Activated T-cell treated with anti-CD3 and anti-CD28 coated beads for 24 hours (primary cell): ENCODE data around the gene LBX1.

ENCODE experiments used
- DNase-seq: peaks from one replicate; pipeline ENCODE4 v3.0.0-alpha.2; 2020; ENCODE audit warnings: low read depth

The LBX1 gene

DNA sequence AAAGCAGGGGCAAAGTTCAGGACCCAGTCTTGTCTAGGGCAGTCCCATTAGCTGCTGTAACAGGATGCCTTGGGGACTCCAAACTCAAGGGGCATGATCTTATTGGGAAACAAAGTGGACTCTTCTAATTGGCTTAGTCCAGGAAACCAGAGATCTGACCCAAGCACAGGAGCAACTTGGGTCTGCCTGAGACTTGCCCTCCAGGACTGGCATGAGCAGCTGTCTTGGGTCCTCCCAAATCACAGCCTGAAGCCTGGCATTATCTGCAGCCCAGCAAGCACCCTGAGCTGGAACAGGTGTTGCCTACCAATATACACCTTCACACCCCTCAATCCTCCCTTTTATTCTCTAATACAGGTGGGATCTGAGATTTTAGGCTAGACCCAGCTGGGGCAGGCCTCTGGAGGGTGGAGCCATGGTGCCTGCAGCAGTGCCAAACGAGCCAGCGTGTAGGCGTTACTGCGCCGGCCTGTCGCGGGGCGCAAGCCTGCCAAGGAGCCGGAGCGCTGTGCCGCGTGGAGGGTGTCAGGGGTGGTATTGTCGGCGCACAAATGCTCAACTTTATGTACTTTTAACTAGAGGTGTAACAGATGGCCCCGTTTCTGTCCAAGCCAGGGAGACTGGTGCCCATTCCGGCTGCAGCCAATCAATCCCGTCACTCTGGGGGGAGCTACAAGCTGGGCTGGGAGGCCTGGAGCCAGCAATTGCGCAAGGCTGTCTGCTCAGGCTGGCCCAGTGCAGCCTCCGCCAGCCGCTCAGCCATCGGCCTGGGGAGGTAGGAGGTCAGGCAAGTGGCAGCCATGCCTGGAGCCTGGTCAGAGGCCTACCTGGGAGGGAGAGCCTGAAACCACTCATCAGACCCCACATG is 12.8 kb upstream of the LBX1 start:
- DNase-seq = no peak

DNA sequence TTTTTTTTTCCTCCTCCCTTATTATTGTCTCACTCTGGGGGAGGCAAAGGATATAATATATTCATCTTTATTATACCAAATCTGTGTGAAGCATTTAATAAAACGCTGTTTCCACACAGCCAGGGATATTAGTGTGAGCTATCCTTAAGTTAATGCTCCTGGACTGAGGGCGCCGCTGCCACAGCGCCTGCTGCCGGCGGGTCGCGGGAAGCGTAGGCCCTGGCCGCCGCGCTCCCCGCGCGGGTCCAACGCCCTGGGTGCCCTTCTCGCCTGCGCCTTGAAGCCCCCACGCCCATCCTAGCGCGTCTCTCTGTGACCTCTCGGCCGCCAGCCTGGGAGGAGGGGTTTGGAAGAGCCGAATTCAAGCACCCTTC is 9.5 kb upstream of the LBX1 start:
- no peak for DNase-seq

DNA sequence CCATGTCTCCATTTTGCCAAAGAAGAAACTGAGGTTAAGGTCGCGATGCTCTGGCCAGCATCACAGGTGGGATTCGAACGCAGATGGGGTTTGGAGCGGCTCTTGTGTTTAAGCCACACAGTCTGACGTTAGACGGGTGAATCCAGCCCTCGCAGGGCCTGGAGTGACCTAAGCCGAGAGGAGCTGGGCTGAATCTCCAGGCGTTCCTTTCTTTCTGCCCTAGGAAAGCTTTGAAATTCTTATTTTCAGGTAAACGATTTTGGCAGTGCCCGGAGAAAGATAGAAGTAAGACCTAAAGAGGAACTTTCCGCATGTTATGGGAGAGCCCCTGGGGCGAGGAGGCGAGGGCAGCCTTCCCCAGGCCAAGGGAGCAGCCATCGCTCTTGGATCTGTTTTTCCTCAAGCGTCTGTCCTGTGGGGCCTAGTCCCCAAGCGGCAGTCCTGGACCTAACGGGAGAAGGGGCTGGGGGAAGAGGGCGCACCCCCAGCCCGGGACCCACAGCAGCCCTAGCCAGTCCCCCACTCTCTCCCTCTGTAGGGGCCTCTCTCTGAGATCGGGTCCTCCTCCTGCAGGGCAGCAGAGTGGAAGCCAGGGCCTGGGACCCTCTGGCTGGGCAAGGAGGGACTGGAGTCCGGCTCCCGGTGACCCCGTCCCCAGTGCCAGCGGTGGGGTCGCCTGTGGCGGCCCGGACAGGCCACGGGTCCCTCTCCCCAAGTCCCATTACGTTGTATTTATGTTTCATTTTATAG is 8.9 kb upstream of the LBX1 start:
- DNase-seq = no peak

DNA sequence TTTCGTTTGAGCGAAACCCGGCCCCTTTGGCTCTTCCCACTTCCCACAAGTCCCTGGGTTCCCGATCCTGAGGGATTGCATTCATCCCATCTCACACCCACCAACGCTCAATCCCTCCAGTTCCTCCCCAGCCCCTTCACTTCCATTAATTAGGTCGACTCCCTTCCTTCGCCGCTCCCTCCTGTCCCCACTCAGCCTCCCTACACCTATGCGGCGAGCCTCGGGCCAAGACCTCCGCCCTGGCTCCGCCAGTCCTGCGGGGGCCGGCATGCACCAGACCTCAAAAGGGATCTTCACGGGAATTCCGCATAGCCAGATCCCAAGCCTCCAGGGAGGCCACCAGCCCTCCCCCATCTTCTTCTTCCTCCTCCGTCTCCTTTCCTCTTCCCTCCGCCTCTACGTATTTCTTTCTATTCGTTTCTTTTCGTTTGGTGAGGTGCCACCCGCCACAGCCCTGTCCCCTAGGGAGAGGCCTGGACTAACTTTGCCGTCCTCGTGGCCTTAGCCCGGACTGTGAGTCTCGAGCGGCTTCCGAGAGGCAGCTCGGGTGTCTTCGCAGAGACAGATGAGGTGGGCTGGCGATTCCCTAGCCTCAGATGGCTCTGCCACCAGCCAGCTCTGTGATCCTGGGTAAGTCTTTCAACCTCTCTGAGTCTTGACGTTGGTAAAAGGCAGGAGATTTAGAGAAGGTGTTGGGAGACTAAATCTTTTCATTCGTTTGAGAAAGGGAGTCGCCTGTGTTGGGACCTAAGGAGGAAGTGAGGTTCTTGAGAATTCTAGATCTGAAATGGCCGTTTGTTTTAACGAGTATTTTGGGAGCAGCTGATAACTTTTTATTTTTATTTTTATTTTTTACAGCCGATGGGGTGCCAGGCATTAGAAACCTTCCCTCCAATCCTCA is 8.1 kb upstream of the LBX1 start:
- DNase-seq = no peak

DNA sequence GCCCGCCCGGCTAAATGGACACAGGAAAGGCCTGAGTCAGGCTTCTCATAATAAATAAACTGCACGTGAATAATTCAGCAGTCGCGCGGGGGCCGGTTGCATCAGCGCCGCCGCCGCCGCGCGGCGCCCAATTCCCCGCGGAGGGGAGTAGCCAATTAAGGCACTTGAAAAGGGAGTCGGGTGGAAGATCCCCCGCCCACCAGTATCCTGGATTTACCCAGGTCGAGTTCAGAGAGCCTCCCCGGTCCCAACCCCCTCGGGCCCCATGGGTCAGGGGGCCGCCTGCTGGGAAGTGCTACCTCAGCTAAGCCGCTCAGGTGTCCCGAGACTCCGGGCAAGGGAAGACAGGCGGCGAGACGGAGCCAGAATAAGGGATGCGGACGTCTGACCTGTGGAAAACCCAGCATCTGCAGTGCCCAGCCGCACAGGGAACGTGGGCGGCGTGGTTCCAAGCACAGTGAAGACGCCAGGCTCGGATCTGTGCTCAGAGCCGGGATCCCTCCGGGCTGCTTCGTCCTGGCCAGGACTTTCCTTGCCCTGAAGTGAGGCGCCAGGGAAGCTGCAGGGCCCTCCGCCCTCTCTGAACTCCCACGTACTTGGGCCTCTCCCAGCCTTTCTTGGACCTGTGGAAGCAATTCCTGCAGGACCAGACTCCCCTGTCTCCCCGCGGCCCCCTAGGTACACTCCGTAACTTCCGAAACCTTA is 7.3 kb upstream of the LBX1 start:
- DNase-seq = no peak

DNA sequence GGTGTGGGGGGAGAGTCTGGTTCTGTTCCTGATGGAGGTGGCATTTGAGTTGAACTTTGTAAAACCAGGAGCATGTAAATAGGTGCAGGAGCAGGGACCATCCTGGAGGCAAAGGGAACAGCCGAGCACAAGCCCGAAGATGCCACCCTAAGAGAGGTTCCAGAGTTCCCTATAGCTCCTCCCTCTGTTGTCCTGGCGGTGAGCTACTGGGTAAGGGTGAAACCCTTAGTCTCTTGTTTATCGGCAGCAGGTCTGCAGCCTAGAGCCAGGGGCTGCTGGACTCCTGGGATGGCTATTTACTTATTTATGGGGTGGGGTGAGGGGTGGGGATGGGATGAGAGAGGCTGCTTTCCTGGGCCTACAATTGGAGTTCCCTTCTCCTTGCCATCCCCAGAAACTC is 6.5 kb upstream of the LBX1 start:
- no peak for DNase-seq

DNA sequence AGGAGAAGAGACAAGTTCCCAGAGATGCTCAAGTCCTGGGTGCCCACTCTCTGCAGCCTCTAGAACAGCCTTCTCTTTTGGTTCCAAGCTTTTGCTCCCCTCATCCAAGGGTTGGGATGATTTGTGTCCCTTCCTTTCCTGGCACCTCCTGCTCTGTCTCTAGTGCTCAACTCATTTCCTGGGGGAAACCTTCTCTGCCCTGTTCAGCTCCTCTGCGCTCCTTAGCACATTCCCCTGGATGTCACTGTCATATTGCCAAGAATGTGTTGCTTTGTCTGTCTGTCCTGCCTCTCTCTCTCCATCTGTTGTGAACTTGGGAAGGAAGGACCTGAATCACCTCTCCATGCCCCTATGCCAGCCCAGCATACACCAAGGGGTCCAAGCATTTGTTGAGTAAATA is 5.1 kb upstream of the LBX1 start:
- DNase-seq = no peak

DNA sequence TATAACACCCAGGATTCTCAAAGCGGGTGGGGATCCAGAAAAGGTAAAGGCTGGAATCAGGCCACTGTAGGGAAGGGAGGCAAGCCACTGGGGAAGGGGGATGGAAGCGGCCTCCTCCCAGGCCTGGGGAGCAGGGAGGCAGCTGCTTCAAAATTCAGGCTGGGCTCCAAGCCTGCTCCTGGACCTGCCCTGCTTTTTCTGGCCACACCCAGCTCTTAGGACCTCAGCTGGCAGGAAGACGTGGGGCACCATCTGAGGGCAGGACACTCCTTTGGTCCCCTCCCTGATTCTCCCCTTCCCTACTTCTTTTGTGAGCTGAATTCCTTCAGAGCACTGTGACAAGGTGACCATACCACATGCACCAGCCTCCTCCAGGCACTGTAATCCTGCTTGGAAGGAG is 4.6 kb upstream of the LBX1 start:
- DNase-seq = no peak

DNA sequence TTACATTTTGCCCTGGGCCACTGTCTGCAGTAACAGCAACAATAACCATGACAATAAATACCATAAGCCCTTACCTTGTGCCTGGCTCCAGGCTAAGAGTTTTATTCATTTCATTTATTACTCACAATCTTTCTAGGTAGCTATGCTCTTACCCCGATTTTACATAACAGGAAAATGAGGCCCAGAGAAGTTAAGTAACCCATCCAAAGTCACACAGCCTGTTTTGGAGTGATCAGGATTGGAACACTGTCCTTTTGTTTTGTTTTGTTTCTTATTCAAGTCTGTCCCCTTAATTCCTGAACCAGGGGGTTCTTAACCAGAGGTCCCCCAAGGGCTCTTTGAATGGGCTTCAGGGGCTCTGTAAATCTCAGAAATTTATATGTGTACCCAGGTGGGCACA is 4.2 kb upstream of the LBX1 start:
- no peak for DNase-seq

DNA sequence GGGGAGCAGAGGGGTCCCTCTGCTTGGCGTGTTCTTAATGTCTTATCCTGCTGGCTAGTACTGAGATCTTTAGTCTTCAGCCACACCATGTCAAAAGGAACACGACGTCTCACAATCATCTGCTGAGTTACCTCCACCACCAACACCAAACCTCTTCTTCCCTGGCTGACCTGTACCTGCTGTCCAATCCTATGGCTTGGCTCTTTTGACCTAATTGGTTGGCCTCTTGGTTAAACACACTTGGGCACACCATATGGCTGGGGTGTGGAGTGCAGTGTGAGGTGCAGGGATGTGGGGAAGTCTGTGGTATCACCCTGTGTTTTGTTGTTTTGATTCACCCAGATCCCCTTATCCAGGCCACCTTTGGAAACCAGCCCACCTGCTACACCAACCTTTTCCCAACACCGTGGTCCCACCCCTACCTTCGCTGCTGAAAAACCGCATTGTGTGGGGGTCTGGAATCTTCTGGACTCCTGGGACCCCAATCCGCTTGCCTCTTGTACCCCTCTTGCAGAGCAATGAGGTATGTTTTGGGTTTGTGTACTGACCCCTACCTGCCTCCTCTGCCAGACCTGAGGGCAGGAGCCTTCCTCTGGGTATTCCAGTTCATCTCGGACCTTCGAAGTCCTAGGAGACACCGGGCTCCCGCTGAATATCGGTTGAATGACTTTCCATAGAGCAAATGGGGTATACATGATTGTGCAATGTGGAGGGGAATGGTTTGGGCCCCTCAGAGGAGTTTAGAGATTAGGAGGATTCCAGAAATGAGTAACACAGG is 2.8 kb upstream of the LBX1 start:
- DNase-seq = no peak

DNA sequence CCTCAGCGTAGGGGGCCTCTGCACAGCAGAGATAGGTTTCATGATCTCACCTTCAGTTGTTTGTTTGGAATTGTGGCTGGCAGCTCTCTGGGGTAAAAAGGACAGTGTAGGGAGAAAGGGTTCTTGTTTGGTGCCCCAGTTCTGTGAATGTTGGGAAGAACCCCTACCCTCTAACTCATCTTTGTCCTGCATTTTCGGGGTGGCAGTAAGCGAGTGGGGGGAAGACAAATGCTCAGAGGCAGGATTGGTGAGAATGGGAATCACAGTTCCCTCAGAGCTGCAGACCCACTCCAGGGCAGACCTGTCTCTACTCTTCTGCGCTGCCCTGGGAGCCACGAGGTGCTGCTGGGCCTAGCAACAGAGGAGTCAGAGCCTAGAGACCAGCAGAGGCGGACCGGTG is 1.8 kb upstream of the LBX1 start:
- no peak for DNase-seq

DNA sequence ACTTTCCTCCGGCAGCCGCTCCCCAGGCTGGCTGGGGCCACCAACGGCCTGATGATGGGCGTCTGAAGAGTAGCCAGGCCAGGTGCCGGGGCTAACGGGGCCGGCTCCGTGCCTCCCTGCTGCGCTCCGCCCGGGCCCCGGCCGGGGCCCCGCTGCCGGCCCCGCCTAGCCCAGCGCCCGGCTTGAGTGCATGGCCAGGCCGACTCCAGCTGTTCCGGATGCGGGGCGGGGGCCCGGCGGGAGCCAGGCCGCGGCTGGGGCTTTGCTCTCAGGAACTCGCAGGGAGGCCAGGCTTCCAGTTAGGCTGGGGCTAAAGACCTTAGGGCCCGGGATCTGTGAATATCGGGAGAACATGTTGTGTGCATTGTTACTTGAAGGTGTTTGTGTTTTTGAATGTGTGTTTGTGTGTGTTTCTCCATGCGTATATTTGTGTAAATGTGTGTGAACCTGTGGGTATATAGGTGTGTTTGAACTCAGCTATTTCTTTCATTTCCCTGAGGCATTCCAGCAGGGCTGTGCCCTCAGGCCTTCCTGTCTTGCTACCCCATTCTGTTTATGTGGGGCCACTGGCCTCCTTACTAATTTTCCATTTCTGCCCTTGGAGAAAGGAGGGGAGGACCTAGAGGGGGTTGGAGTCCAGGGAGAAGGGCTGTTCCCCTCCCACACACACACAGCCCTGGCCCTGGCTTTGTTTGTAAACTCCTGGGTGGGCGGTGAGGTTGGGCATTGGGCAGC is 1.1 kb upstream of the LBX1 start:
- DNase-seq = no peak

DNA sequence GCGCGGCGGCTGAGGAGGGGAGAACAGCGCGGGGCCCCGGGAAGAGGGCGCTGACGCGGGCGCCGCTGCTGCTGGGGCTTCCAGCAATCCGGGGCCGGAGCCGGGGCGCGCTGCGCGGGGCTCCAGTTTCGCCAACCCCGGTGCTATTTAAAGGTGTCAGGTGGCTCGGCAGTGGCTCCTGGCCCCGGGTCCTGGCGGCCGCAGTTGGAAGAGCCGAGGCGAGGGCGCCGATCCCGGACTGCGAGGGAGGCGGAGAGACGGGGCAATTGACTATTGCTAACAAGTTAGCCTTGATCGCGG is 347 bp downstream of the LBX1 start:
- no peak for DNase-seq

DNA sequence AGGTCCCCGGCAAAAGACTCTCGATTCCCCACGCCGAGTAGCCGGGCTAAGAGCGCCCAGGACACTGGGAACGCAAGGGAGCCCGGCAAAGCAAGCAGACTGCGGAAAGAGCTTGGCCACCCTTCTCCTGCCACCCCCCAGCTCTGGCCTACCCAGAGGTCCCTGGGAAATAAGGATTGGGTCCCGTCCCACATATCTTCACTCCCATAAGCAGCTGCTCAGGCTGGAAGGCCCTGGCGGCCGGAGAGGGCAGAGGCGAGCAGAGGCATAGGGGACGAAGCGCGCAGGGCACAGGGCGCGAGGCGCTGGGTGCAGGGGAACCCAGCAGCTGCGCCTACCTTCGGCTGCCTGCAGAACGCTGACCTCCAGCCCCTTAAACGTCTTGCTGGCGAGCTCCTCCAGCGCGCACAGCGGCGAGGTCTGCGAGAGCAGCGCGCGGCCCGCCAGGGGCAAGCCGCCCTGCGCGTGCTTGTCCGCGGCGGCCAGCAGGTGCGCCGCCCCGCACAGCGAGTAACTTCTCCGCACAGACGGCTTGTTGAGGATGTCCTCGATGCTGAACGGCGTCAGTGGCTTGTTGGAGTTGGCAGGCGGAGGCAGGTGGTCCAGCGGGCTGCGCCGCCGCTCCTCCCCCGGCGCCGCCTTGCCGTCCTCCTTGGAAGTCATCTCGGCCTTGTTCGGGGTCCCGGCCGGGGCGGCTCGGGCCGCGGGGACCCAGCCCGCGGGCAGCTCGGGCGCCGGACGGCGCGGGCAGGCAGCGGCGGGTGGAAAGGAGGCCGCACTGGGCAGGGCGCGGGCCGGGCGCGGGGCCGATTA is 904 bp downstream of the LBX1 start:
- DNase-seq = no peak

DNA sequence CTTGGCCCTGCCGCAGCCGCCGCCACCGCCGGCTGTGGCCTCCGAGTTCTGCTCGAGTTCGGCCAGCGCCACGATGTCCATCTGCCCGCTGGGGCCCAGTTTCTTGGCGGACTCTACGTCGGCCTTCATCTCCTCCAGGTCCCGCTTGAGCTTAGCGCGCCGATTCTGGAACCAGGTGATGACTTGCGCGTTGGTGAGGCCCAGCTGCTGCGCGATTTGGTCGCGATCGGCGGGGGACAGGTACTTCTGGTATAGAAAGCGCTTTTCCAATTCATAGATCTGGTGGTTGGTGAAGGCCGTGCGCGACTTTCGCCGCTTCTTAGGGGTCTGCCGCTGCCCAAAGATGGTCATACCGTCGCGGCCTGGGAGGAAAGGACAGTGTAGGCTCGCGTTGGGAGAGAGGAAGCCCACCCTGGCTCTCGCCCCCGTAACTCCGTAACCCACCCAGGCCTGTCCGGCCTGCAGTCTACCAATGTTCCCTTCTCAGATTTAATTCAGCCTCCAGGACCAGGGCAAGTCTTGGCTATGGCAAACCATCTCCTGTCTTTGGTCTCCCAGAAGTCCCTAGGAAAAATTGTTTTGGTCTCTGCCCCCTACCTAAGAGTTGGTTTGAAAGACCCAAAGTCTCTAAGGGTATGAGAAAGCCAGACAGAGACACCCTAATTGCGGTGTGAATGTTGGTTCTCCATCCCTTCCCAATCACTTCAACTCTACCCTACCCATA is 1.7 kb downstream of the LBX1 start:
- no peak for DNase-seq

DNA sequence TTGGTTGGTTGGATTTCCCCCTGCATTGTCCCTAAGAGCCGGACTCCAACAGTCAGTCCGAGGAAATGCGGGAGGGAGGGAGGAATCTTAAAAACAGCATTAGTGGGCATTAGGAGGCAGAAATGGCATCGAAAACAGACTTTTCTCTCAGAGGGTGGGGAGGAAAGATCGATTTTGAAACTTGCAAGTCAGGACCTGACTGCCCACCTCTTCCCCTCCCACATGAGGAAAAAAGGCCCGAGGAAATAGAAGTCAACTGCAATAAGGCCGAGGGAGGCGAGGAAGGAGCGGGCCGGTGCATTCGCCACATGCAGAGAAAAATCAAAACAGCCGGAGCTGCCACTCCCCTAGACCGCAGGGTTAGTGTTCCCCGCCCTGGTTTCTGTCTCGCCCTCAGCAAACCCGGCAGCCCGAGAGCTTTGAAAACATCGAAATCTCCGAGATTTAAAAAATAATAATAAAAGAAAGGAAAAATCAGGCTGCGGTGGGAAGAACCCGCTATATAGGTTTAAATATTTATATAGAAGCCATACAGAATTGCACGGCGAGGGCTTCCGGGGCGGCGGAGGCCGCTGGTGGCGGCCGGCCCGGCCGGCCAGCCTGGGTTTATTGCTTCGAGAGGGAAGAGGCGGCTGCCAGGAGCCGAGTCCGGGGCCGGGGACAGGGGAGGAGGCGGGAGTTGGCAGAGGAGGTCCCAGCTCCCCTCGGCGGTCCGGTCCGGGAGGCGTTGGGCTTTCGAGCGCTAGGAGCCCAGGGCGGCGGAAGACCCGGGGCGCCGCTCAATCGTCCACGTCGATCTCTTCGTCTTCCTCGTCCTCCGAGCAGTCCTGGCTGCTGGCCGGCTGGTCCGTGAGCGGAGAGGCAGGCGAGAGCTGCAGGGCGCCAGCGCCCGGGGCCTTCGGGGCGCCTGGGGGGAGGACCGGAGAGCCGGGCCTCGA is 2.5 kb downstream of the LBX1 start:
- DNase-seq = no peak

DNA sequence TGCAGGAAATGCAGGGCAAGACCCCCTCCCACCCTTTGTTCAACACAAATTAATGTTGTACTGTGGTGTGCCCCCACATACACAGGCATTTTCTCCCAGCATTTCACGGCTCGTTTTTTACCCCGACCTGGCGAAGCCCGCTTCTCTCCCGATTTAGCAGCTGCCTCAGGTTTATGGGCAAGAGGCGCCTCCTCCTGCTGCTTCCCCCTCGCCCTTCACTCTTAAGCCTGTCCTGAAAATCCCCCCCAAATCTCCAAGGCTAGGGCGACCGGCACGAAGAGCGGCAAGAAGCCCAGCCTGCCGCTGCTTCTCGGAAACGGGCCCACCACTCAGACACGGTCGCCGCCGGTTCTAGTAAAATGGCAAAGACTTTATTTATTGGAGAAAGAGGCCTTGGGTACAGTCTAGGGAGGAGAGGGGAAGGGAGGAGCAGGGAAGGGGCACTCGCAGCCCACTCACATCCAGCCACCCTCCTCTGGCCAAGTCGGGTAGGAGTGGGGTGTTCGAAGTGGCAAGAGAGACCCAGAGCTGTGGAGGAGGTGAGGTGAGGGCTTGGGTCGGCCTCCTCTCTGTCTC is 3.3 kb downstream of the LBX1 start:
- no peak for DNase-seq
